HG03521 (cell line): Measurements from ENCODE around the gene ZFAND2B.
A peak's percentile ranks its signal among the peaks of the same experiment; 100 is the strongest.

Source experiments
- ATAC-seq: cut with Tn5 transposase; IDR thresholded peaks from one replicate; pipeline ENCODE4 v1.9.1; 2021; ENCODE audit warnings: mild to moderate bottlenecking, moderate library complexity; ENCODE audit not compliant: unreplicated experiment

ZFAND2B gene

DNA sequence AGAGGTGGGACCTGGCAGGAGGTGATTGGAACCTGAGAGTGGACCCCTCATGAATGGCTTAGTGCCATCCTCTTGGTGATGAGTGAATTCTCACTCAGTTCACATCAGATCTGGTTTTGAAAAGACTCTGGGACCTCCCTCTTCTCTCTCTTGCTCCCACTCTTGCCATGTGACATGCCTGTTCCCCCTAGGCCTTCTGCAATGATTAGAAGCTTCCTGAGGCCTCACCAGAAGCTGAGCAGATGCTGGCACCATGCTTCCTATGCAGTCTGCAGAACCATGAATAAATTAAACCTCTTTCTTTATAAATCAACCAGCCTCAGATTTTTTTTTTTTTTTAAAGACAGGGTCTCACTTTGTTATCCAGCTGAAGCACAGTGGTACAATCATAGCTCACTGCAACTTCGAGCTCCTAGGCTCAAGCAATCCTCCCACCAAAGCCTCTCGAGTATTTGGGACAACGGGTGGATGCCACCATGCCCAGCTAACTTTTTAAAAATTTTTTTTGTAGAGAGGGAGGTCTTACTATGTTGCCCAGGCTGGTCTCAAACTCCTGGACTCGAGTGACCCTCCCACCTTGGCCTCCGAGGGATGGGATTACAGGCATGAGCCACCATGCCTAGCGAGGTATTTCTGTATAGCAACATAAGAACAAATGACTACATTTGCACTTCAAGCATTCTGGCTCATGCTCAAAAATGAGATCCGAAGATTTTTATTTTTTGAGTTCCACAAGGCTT lies 2.0 kb upstream of the ZFAND2B start:
- no peak for ATAC-seq

DNA sequence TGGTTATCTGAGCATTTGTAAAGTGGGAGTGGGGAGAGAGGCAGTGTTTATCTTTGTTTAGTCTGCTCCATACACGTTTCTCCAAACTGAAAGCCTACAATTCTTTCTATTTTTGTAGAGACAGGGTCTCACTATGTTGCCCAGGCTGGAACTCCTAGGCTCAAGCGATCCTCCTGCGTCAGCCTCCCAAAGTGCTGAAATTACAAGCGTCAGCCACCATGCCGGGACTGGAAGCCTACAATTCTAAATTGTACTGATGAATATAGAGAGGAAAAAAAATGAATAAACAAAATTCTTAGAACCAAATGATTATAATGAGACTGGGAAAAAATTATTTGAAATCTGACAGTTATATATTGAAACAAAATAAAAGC lies 1.4 kb upstream of the ZFAND2B start:
- no peak for ATAC-seq

DNA sequence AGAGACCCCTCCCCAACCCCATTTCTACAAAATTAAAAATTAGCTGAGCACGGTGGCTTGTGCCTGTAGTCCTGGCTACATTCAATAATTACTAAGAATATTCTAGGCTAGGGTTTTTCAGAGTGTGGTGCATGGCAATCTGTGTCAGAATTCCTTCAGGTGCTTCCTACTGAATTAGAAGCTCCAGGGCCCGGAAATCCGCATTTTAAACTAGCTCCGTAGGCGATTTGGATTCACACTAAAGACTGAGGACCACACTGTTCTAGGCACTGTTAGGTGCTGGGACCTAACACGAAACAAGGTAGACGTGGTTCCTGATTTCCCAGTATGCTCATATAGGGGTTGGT lies 628 bp upstream of the ZFAND2B start:
- ATAC-seq = no peak

DNA sequence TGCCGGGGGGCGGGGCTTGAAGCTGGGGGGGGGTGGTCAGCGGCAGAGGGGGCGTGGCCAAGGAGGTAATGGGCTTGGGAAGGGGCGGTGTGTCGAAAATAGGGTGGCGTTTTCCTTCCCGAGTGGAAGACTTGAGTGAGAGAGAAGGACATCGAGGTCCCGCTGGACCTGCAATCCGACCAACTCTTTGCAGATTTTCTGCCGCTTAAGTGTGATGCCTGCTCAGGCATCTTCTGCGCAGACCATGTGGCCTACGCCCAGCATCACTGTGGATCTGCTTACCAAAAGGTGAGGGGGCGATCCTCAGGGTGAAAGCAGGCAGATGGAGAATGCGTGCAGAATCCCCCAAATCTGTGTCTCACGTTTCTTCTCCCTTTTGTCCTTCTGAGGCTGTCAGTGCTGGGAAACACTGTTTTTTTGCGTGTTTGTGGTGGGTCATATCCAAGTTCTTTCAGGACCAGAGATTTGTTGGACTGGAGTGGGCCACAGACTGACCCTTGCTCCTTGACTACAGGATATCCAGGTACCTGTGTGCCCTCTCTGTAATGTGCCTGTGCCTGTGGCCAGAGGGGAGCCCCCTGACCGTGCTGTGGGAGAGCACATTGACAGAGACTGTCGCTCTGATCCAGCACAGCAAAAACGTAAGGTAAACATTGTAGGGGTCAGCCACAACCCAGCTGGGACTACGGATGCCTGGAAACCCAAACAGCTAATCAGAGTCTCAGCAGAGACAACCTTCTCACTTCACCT lies 727 bp downstream of the ZFAND2B start:
- ATAC-seq = no peak

- no peak for ATAC-seq
Observed at GRCh38 chr2:219207884-219208740, 1.5 kb downstream of the ZFAND2B start.

GRCh38 chr2:219209236-219210195 lies 2.9 kb downstream of the ZFAND2B start:
- ATAC-seq = no peak

GRCh38 chr2:219210196-219210885 lies 3.8 kb downstream of the ZFAND2B start:
- no peak for ATAC-seq

DNA sequence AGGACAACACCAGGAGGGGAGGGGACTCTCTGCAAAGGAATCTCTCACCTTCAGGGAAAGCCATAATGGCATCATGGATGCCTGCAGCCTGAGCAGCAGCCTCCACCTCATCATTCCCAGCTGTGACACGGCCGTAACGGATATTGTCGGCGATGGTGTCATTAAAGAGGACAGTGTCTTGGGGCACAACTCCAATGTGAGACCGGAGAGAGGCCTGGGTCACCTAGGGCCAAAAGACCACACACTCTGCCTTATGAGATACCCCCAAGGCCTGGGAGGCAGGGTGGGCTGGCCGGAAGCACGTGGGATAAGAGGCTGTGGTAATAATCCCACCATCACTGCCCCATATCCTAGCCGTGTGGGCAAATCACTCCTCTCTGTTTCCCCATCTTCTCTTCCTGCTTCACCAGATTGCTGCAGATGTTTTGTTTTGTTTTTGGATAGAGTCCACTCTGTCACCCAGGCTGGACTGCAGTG lies 4.3 kb downstream of the ZFAND2B start:
- ATAC-seq = no peak

DNA sequence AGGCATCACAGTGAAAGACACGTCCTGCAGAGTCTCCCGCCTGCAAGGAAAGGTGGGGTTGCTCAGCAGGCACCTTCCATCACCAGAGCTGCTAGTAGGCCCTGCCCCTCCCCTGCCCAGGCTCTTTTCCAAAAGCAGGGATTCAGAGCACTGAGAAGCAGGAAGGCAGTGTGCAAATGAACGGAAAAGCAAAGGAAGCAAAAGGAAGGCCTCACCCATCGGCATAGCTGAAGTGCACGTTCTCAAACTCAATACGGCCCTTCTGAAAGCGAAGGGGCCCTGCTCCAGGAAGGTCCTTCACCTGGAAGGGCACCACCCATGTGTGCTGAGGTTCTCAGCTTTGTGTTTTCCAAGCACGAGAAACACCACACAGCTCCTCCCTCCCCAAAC lies 6.4 kb downstream of the ZFAND2B start:
- no peak for ATAC-seq

DNA sequence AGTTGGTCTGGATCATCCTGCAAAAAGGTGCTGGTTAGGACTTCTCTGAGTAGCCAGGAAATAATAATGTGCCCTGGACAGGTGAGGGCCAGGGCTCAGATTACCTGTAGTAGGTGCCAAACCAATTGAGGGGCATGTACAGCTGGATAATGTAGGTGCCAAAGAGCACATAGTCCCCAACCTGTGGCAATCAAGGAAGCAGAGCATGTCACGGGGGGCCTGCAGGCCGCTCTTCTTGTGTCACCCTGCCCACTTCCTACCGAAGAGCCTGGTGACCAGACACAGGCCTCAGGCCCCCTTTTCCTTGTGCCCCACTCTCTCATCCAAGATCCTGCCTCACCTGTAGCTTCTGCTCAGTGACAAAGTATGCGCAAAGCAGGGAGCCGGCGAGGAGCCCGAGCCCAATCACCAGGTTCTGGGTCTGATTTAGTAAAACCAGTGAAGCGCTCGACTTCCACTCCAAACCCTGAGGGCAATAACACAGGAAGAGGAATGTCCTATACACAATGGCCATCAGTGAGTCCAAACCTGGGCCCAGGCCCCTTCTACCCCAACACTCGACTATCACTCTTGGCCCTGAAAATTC lies 7.0 kb downstream of the ZFAND2B start:
- ATAC-seq = no peak

GRCh38 chr2:219214141-219214540 lies 7.6 kb downstream of the ZFAND2B start:
- no peak for ATAC-seq

DNA sequence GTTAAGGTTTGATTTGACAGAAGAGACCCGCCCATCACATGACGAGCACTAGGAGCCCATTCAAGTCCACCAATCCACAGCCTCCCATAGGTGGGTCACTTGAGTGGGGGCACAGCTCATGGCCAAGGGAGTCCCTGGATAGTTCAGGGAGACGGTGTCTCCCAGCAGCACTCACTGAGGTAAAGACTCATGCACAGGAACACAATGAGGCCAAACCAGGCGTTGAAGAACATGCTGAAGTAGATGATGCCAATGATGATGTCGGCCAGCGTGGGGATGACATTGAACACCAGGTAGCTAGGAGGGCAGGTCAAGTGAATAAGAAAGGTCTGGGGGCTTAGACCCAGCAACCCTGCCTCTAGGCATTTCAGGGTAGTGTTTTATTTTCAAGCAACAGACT lies 8.2 kb downstream of the ZFAND2B start:
- ATAC-seq = no peak

DNA sequence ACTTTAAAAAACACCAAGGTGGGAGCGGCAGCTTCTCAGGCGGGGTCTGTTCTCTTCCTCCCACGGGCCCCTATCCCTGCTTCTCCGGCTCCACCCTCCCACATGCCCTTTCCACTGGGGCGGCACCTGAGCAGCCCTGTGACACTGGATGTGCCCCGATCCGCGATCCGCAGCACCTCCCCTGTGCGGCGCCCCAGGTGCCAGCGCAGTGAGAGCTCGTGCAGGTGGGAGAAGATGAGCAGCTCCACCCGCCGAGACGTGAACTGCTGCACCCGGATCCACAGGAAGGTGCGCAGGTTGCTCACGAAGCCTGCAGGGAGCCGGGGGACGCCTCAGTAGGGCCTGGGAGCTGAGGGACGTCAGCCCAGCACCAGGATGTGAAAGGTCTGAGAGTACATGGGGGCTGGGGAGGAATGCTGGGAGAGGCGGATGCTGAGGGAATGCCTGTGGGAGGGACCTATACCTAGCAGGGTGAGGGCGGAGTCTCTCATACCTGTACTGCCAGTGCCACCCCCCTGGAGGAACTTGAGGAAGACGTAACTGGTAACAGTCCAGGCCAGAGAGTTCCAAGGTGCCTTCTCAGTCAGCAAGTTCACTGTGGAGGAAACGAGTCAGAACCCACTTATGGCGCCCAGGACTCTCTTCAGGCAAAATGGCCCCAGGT lies 9.4 kb downstream of the ZFAND2B start:
- no peak for ATAC-seq

GRCh38 chr2:219216535-219216915 lies 9.9 kb downstream of the ZFAND2B start:
- ATAC-seq = no peak

DNA sequence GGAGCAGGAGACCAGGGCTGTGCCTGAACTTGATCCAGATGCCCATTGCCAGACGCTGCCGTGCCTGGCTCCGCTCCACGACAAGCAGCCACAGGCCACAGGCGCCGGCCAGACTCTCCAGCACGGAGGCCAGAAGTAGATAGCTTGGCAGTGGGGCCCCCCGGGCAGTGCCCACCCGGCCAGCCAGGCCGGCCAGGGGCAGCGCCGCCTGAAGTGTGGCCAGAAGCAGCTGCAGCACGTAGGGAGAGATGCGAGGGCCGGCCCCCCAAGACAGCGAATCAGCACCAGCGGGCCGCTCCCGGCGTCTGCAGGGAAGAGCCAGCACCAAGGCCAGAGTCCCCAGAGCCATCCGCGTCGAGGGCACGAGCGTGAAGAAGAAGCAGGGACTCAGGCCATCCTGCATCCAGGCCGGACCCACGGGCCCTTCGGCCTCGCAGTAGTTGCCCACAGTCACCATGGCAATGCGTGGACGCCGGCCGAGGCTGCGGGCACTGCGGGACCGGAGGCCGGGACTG lies 11.7 kb downstream of the ZFAND2B start:
- ATAC-seq = peak; percentile 24

DNA sequence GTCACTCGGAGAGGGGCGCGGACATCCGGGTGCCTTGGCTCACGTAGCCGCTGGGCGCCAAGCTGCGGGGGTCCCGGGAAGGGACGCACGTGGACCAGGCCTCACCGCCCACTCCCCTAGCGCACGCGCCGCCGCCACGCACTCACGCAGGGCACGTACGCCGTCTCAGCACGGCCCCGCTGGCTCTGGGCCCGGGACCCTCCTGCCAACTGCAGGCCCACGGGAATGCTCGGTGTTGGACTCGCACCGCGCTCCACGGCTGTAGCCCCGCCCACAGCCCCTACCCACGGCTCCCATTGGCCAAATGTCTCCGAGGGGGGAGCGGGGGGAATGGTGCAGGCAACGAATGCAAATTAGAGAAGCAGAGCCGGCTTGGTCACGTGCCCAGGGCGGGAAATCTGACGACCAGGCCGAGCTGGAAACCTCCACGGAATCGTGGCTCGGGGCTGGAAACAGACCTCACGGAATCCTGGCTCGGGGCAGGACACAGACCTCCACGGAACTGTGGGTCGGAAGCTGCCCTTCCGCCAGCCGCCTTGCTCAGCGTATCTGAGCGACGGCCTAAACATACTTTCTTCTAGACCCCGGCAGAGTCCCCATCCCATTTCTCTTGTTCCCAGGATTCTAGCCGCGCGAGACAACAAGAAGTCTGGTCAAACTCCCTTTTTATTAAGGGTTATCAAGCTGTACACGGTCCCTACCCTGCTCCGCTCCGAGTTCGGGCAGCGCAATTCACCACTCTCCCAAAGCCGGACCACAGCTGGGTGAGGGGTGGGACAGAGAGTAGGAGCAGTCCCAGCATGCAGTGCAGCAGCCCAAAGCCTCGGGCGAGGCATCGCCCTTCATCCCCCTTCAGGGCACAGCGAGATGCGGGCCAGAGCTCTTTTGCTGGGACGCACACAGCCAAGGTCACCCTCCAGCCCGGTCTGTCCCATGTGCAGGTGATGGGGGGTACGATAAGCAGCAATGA lies 12.4 kb downstream of the ZFAND2B start, which contains the start of gene ABCB6:
Gene ABCB6, minus strand, starts transcription at position 227 of the 970 bp plus-strand sequence. CDS start 285 bp downstream, outside the sequence.
- peak; percentile 68 for ATAC-seq

- no peak for ATAC-seq
Observed at GRCh38 chr2:219219784-219220532, 13.4 kb downstream of the ZFAND2B start.
